Measurements from ENCODE around the gene GSN.
A peak's percentile ranks its signal among the peaks of the same experiment; 100 is the strongest.
"Not testable (repeated sequence)": the region's sequence is repeated elsewhere in the genome, so short reads cannot be mapped to it uniquely, and the experiment has no call there.

The GSN gene

GRCh38 chr9:121288673-121289025, 20.7 kb downstream of the GSN start:
- DNase-seq (ENCODE audit: low read depth in 2 of 2): no peak

GRCh38 chr9:121289026-121289771, 21.2 kb downstream of the GSN start:
- no peak for DNase-seq (ENCODE audit: low read depth in 2 of 2)

DNA sequence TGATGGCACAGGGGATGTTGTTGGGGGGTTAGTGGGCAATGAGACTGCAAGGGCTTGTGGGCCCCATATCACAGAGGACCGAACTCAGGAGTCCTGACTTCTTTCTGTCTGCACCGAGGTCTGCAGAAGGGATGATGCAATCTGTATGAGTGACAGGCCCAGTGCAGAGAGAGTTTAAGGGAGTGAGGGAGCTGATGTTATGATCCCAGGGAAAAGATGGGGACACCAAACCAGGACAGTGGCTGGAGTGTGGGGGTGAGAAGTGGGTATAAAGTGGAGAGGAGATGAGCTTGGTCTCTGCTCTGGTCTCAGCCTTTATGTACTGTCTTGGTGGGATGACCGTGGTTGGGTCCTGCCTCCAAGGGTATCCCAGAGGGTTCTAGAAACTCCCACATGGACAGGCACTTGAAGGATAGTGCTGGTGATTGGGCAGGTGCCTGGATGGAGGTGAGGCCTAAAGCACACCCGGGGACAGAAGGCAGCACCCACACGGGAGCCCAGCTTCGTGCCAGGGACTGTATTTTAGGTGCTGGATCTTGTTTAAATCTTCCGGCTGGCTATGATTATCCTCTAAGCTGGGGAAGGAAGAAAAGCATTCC, 21.9 kb downstream of the GSN start:
- DNase-seq (ENCODE audit: low read depth in 2 of 2): no peak

- DNase-seq (ENCODE audit: low read depth in 2 of 2): not testable (repeated sequence)
Observed at GRCh38 chr9:121291536-121291935, 23.6 kb downstream of the GSN start.

DNA sequence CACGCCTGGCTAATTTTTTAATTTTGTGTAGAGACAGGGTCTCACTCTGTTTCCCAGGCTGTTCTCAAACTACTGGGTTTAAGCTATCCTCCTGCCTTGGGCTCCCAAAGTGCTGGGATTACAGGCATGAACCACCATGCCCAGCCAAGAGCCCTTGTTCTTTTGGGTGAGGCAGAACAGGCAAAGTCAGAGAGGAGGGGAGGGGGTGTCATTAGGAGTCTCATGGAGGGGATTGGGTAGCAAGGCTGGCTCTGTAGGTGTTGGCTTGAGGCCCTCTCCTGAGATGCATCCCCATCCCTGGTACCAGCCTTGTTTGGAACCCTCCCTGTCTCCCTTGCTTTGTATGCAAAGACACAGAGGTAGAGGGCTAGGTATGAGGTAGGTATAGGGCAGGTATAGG, 24.1 kb downstream of the GSN start:
- no peak for DNase-seq (ENCODE audit: low read depth in 2 of 2)

DNA sequence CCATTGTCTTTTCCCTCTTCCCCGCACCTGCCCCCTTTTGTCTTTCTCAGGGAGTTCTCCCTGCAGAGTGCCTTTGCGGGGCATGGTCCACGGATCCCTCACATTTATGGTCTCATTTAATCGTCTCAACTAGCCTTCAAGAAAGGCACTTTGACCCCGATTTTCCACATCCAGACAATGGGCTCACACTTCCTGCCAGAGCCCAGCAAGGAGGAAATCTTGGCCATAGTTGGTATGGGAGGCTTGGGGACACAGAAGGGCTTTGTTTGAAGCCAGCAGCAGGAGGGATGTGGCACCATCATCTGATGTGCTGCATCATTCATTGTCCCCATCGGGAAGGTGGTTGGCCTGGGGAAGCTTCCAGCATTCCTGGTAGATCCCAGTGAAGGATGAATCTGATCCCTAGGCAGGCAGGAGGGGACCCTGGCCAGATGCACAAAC, 24.9 kb downstream of the GSN start:
- no peak for DNase-seq (ENCODE audit: low read depth in 2 of 2)

- DNase-seq (ENCODE audit: low read depth in 2 of 2): no peak
Observed at GRCh38 chr9:121294151-121294743, 26.3 kb downstream of the GSN start.

DNA sequence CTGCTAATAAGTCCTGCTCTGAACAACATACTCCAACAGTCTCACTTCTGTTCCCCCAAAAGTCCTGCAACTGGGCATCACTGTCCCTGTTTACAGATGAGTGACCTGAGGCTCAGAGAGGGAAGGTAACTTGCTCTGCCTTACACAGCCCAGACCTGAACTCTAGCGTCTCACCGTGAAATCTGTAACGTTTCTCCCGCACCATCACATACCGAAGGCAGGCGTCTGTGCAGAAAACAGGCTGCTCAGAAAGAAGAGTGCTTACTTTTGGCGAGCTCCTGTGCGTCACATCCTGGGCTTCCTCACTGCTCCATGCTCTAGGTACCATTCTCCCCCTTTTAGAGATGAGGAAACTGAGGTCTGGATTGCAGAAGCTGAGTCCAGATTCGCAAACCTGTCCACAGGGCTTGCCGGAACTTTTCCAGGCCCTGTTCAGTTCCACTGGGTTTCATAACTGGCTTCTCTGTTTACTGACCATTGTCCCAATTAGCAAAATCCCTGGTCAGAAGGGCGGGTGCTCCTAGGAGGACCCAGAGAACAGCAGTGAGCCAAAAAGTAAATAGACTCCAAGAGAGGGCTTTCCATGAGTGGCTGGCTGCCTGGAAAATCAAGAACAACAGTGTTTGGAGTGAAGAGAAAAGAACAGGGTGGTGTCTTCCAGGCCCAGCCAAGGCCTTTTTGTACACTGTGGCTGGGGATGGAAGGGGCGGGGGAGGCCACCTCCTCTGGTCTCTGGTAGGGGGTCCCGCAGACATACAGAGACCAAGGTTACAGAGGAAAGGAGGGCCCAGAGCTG, 27.1 kb downstream of the GSN start:
- DNase-seq (ENCODE audit: low read depth in 2 of 2): no peak

- DNase-seq (ENCODE audit: low read depth in 2 of 2): no peak
Observed at GRCh38 chr9:121295662-121296191, 27.8 kb downstream of the GSN start.

DNA sequence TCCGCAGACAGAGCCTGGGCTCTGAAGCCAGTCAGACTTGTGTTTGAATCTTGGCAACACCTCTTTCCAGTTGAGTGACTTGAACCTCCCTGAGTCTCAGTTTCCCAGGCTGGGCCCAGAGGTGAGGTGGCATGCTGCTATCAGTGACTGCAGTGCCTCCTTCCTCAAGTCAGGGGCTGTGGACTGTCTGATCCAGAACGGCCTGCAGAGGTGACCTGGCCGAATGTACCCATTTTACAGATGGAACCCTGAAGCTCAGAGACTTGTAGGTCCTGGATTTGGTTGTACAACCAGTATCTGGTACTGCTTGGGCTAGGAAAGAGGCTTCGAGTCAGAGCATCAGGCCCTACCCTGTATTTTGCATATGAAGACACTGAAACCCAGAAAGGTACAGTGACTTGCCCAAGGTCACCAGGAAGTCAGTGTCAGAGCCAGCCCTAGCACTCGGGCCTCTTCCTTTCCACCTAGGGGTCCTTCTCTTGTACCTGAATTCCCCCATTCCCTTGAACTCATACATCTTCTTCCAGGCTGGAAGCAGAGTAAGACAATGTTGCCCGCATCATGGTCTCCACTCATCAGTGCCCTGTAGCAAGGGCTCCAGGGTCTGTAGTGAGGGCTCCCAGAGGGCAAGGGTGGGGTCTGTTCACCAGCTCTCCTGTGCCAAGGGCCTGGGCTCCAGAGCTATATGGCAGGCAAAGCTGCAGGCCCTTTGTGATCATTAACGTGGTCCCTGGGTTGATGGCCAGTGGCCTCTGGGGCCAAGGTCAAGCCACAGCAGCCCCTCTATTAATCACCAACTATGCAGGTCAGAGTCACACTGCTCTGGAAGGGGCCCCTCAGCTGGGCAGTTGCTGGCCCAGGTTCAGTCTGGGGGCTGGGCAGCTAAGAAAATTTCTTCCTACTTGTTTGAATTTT, 28.5 kb downstream of the GSN start:
- DNase-seq (ENCODE audit: low read depth in 2 of 2): no peak

- DNase-seq (ENCODE audit: low read depth in 2 of 2): no peak
Observed at GRCh38 chr9:121297389-121297788, 29.4 kb downstream of the GSN start.

DNA sequence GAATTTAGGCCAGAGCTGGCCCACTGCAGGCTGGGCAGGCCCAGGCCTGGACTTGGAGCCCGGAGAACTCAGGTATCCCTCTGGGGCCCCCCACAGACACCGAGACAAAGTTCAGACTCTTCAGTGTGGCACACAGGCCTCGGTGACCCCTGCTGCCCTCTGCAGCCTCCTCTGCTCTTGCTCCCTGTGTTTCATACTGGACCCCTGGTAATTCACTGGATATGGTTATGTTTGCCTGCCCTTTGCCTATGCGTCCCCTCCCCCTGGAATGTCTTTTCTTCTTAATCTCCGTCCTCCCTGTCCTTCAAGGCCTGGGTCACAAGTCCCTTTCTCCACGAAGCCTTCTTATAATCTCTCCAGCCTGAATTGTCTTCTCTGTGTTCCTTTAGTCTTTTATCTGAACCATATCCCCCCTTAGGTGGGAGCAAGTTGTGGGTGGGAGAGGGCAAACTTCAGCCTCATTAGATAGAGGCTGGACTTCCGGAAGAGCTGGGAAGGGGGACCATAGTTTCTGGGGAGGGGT, 30.1 kb downstream of the GSN start:
- no peak for DNase-seq (ENCODE audit: low read depth in 2 of 2)

GRCh38 chr9:121298689-121299466, 30.9 kb downstream of the GSN start:
- DNase-seq (ENCODE audit: low read depth in 2 of 2): no peak

GRCh38 chr9:121299467-121300282, 31.7 kb downstream of the GSN start:
- DNase-seq (ENCODE audit: low read depth in 2 of 2): peak in 1 of 2 donors; percentile 4

GRCh38 chr9:121300283-121301119, 32.5 kb downstream of the GSN start:
- DNase-seq (ENCODE audit: low read depth in 2 of 2): no peak

GRCh38 chr9:121301881-121302286, 33.9 kb downstream of the GSN start:
- DNase-seq (ENCODE audit: low read depth in 2 of 2): no peak

- no peak for DNase-seq (ENCODE audit: low read depth in 2 of 2)
Observed at GRCh38 chr9:121302341-121302740, 34.4 kb downstream of the GSN start.

DNA sequence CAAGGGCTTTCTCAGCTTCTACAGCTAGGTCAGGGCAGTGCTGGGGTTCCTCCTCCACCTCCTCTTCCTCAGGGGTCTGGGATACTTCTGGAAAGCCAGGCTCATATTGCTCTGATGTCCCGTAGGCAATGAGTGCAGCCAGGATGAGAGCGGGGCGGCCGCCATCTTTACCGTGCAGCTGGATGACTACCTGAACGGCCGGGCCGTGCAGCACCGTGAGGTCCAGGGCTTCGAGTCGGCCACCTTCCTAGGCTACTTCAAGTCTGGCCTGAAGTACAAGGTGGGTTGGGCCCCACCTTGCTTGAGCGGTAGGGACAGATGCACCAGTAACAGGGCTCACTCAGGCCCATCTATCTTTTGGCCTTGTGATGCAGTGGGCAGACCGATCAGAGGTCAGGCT, 34.8 kb downstream of the GSN start:
- DNase-seq (ENCODE audit: low read depth in 2 of 2): no peak
